Brain microvascular endothelial cell (primary cell): ENCODE data around the gene EFHB.

Experiments used
- DNase-seq: peaks from one replicate; pipeline ENCODE4 v3.0.0-alpha.2; 2020
- H3K27ac ChIP-seq: fragments of 250-450 bp; sonication (Bioruptor Pico); 2 replicates; pipeline ENCODE4 v1.5.1; 2020; ENCODE audit warnings: mild to moderate bottlenecking, moderate library complexity
- H3K27me3 ChIP-seq: fragments of 250-450 bp; sonication (Bioruptor Pico); replicated peaks from 2 replicates; pipeline ENCODE4 v1.5.1; 2020; ENCODE audit warnings: mild to moderate bottlenecking
- H3K36me3 ChIP-seq: fragments of 250-450 bp; sonication (Bioruptor Pico); replicated peaks from 2 replicates; pipeline ENCODE4 v1.5.1; 2020; ENCODE audit warnings: mild to moderate bottlenecking
- H3K4me3 ChIP-seq: 2 replicates; pipeline ENCODE4 v1.5.1; 2011; ENCODE audit warnings: low read depth, mild to moderate bottlenecking, control low read depth, low read length, moderate library complexity
- in situ Hi-C: cut with HindIII; loops from 2 replicates; pipeline ENCODE4 v1.10.0; 2017; ENCODE audit warnings: low sequenced_read_pairs, low pct_ligation_motif_present
- TF ChIP-seq, protein P1 (sequence below): IDR thresholded peaks from 2 replicates; pipeline ENCODE4 v1.5.1; 2011; ENCODE audit warnings: low read depth, mild to moderate bottlenecking, moderate library complexity, low read length, control low read depth, inconsistent platforms; ENCODE audit errors: missing control alignments

Gene EFHB

DNA sequence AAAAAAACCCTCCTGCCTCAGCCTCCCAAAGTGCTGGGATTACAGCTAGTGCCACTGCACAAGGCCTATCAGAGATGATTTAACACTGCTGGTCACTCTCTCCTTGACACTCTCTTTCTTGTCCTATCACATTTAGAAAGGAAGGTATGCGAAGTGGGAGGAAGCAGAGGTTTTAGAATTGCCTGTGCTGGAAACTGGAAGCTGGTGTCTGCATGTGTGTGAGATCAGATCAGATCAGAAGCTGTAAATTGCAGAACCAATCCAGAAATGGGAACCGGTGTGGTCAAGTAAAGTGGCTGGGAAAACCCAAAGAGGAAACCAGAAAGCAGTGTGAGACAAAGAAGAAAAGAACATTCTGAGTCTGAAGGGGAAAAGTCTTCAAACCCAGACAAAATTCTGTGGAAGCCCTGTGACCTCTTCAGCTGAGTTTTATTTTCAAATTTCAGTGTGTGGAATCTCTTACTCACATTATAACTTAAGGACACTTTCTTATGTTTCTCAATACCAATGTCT lies 2.8 kb downstream of the EFHB start:
- no peak for DNase-seq
- Histone ChIP-seq H3K27me3 (no peaks in the 10 kb centered on the region), H3K27ac (no peak overlapping the region), H3K36me3 (no peaks in the 10 kb centered on the region), H3K4me3 (no peak overlapping the region)
- TF ChIP-seq, protein P1, sequence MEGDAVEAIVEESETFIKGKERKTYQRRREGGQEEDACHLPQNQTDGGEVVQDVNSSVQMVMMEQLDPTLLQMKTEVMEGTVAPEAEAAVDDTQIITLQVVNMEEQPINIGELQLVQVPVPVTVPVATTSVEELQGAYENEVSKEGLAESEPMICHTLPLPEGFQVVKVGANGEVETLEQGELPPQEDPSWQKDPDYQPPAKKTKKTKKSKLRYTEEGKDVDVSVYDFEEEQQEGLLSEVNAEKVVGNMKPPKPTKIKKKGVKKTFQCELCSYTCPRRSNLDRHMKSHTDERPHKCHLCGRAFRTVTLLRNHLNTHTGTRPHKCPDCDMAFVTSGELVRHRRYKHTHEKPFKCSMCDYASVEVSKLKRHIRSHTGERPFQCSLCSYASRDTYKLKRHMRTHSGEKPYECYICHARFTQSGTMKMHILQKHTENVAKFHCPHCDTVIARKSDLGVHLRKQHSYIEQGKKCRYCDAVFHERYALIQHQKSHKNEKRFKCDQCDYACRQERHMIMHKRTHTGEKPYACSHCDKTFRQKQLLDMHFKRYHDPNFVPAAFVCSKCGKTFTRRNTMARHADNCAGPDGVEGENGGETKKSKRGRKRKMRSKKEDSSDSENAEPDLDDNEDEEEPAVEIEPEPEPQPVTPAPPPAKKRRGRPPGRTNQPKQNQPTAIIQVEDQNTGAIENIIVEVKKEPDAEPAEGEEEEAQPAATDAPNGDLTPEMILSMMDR, result no peak
- in situ Hi-C loops, result no loop called here

DNA sequence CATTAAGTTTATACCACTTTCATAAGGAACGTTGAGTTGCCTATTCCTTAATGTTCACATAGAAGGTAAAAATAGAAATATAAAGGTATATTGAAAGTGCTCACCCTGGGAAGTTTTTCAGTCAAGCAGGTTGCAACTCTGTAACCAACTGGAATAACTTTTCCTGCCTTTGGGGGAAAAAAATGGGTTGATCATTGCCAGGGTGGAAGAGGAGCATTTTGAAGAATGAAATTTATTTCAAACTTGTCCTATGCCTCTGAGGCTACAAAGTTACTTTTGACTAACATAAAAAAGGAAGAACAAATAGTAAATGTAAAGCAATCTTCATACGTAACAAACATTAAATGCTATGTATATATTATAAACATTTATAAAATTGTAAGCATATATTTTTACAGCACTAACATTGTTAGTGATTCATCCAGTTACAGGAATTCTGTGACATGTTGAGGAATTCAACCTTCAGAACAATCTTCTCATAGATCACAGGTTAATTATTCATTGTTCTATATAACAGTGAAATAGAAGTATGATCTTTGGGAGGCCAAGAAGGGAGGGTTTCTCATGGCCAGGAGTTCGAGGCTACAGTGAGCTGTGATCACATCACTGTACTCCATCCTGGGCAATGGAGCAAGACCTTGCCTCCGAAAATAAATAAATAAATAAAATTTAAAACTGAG lies 13.5 kb downstream of the EFHB start:
- H3K4me3 ChIP-seq, result no peak overlapping the region
- H3K36me3 ChIP-seq, result no peaks in the 10 kb centered on the region
- no peak for DNase-seq
- no peaks in the 10 kb centered on the region for H3K27me3 ChIP-seq
- in situ Hi-C loops, result no loop called here
- no peak overlapping the region for H3K27ac ChIP-seq
- TF ChIP-seq, protein P1, result no peak

DNA sequence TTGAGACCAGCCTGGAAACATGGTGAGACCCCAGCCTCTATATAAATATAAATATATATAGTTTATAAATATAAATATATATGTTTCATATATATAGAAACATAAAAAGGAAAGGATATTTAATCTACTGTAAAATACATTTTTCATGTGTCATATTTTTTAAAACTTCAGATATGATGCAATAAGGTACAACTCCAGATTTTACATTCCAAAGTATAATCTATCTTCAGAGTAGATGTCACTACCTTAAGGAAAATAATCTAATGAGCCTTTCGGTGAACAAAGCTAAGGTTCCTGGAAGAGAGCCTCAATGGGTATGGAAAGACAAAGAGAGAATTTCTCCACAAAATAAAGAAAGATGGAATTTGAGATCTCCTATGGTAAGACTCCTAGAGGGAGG lies 16.9 kb downstream of the EFHB start:
- Histone ChIP-seq H3K27me3 (no peaks in the 10 kb centered on the region), H3K27ac (no peak overlapping the region), H3K4me3 (no peak overlapping the region), H3K36me3 (no peaks in the 10 kb centered on the region)
- TF ChIP-seq, protein P1, result no peak
- DNase-seq, result no peak
- in situ Hi-C loops, result no loop called here

DNA sequence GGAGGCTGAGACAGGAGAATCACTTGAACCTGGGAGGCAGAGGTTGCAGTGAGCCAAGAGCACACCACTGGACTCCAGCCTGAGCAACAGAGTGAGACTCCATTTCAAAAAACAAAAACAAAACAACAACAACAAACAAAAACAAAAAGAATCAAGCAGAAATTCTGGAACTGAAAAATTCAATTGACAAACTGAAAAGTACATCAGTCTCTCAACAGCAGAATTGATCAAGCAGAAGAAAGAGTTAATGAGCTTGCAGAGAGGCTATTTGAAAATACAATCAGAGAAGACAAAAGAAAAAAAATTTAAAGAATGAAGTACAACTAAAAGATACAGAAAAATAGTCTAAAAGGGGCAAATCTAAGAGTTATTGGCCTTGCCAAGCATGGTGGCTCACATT lies 22.6 kb downstream of the EFHB start:
- Histone ChIP-seq H3K4me3 (no peak overlapping the region), H3K27ac (no peak overlapping the region), H3K36me3 (no peaks in the 10 kb centered on the region), H3K27me3 (no peaks in the 10 kb centered on the region)
- DNase-seq, result no peak
- in situ Hi-C loops, result no loop called here
- TF ChIP-seq, protein P1, result no peak

DNA sequence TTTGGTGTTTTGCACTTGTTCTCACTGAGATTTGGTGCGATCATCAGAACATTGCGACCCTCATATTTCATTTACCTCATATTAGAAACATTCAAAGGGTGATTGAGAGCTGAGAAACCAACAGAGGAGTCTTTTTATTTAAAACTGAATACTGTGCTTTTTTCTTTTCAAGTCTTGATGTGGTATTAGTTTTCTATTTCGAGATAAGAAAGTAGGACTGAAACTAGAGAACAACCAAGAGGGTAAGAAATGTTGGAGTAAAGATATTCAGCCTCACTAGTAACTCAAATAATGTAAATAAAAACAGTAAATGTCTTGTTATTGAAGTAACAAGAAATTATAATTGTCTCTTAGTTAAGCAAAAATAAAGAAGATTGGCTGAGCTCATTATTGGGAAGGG lies 26.5 kb downstream of the EFHB start:
- no peak overlapping the region for H3K27ac ChIP-seq
- in situ Hi-C loops, result no loop called here
- H3K27me3 ChIP-seq, result no peaks in the 10 kb centered on the region
- DNase-seq, result no peak
- no peak overlapping the region for H3K4me3 ChIP-seq
- H3K36me3 ChIP-seq, result no peaks in the 10 kb centered on the region
- TF ChIP-seq, protein P1, result no peak

DNA sequence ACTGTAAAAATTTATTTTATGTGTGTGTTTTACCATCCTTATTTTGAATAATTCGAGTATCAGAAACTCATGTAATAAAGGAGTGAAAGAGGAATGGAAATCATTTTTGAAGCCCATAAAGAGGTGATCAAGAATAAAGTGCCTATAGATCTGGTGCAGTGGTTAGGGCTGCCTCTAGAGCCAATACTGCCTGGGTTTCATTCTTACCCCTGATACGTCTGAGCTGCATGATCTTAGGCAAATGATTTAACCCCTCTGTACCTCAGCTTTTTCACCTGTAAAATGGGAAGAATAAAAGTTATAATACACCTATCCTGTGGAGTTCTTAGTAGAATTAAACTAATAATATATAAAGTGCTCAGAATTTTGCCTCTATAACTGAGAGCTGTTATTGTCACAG lies 30.4 kb downstream of the EFHB start:
- Histone ChIP-seq H3K27me3 (no peaks in the 10 kb centered on the region), H3K27ac (no peak overlapping the region), H3K4me3 (no peak overlapping the region), H3K36me3 (no peaks in the 10 kb centered on the region)
- TF ChIP-seq, protein P1, result no peak
- DNase-seq, result no peak
- in situ Hi-C loops, result no loop called here
